GM21576 (cell line): ENCODE measurements around the gene DNAH9.
"Not testable (repeated sequence)": the region's sequence is repeated elsewhere in the genome, so short reads cannot be mapped to it uniquely, and the experiment has no call there.

Source experiments
- ATAC-seq: cut with Tn5 transposase; IDR thresholded peaks from one replicate; pipeline ENCODE4 v1.9.1; 2021; ENCODE audit warnings: mild to moderate bottlenecking, moderate library complexity; ENCODE audit not compliant: unreplicated experiment

DNAH9 gene

DNA sequence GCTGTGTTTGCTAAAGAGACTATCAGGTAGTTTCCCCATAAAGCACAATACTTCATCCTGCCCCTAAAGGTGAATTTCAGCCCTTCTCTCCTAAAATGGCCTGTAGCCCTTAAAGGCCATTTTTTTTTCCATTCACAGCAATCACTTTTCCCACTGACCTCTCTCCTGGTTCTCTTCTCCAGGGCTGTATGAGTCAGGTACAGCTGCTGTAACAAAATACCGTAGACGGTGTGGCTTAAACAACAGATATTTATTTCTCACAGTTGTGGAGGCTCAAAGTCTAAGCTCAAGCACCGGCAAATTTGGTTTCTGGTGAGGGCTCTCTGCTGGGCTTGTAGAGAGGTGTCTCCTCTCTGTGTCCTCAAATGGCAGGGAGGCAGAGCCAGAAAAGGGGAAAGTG, 354.3 kb downstream of the DNAH9 start:
- no peak for ATAC-seq

DNA sequence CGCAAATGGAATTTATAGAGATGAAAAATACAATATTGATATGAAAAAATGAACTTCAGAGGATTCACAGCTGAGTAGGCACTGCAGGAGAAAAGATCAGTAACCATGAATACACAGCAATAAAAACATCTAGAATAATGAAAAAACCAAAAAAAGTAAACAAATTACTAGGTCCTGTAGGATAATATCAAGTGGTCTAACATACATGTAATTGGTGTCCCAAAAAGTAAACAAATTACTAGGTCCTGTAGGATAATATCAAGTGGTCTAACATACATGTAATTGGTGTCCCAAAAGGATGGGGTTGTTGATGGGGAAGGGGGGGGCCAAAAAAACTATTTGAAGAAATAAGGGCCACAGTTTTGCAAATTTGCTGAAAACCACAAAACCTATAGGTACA, 355.7 kb downstream of the DNAH9 start:
- ATAC-seq = no peak

DNA sequence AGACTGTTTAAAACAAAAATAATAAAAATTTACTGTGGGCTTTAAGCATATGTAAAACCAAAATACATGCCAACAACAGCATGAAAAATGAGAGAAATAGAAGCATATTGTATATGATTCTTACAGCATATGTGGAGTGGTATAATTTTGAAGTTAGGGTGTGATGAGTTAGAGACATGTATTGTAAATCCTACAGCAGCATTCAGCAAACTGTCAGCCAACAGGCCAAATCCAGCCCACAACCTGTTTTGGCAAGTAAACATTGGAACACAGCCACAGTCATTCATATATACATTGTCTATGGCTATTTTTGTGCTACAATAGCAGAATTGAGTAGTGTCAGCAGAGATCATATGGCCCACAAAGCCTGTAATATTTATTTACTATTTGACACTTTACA, 356.7 kb downstream of the DNAH9 start:
- ATAC-seq = no peak

DNA sequence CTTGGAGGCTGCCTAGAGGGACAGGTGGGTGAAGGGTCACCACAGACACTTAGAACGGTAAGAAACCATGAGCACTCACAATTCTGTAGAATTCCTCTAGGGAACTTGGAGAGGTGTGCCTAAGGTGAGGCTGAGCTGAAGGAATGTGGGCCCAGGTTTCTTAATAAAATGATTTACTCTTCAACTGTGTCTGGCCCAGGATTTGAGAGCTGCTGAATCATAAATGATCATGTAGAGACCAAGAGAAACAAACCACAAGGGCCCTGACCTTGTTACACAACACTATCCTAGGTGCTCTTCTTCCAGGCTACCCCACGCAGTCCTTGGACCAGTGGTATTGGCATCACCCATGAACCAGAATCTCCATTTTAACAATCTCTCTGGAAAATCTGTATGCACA, 371.3 kb downstream of the DNAH9 start:
- ATAC-seq = no peak

DNA sequence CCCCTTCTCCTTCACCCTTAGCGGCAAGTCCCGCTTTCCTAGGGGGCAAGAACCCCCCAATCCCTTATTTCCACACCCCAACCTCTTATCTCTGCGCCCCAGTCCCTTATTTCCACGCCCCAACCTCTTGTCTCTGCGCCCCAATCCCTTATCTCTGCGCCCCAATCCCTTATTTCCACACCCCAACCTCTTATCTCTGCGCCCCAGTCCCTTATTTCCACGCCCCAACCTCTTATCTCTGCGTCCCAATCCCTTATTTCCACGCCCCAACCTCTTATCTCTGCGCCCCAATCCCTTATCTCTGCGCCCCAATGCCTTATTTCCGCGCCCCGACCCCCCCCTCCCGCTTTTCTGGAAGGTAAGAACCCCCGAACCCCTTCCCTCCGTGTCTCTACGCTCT, 374.5 kb downstream of the DNAH9 start:
- ATAC-seq = not testable (repeated sequence)

DNA sequence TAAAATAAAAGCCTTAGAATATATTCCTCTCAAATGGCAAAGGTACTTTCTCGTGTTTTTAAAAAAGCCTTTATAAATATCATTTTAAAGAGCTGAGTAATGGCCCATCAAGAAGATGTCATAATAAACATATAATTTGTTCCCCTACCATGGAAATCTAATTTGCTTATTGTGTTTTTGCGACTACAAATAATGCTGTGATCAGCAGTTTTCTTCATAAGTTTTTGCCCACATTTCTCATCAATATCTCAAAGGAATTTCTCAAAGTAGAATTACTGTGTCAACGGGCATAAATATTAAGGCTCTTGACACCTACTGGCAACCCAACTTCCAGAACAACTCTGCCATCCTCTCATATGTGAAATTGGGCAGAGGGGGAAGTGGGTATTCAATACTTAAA, 381.5 kb downstream of the DNAH9 start:
- no peak for ATAC-seq

DNA sequence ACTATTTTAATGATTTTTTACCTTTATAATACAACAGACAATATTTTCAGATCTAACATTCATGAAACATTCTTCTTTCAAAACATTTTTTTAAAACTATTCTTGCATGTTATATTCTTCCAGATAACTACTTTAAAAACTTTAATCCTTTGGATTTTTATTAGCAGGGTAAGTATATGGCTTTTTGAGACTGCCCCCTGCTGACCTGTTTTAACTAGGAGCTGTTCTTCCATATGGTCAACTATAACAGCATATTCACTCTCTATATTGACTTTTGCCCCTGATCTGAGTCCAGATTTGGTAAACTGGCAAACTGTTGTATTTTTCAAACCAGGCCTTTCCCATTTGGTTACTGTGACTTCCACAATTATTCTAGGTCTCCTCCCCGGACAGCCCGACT, 382.5 kb downstream of the DNAH9 start:
- no peak for ATAC-seq

DNA sequence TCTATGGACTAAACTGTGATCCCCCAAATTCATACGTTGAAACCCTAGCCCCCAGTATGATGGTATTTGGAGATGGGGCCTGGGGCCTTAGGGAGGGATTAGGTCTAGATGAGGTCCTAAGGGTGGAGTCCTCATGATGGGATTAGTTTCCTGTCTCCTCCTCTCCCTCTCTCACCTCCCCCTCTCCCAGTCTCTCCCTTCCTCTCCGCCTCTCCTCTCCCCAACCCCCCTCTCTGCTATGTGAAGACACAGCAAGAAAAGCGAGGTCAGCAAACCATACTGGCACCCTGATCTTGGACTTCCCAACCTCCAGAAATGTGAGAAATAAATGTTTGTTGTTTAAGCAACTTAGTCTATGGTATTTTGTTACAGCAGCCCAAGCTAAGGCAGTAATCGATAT, 383.6 kb downstream of the DNAH9 start:
- ATAC-seq = no peak

DNA sequence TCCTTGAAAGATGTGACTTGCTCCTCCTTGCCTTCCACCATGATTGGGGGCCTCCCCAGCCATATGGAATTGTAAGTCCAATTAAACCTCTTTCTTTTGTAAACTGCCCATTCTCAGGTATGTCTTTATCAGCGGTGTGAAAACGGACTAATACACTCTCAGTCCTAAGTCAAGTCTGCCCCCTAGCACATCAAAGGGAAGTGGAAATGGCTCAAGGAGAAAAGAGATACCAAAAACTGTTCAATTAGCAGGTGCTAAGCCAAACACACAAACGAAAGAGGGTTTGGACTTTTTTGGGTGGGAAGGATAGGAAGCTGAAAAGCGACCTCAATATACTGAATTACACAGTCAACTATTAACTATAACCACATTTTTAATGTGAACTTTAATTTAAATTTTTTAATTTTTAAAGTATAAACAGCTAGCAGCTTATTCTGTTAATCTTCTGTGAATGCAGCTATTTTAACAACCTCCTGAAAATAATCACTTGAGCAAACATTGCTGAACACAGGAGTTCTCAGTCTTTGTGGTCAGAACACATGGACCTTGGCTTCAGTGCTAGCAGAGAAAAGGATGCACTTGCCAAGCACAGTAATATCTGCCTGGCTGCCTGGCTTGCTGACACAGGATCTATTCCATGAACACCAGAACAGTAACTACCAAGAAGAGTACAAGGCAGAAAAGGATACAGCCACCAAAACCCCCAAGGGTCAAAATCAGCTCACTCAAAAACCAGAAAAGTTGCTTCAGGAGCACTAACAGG, 388.1 kb downstream of the DNAH9 start:
- no peak for ATAC-seq

DNA sequence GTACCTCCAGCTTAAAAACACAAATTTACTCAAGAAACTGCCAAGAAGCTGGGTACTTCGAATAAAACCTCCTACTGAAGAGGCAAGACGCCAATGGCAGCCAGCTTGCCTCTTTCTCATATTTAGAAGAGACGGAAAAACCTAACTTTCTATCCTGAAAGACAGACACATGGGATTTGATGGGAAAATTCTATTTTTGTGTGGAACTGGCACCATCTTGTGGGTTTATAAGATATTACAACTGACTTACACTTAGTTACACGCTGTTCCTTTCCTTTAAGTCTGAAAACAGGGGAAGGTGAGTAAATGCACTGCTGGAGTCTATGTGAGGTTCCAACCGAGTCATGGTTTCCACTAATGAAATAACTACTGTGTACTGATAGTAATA, 388.7 kb downstream of the DNAH9 start:
- no peak for ATAC-seq

DNA sequence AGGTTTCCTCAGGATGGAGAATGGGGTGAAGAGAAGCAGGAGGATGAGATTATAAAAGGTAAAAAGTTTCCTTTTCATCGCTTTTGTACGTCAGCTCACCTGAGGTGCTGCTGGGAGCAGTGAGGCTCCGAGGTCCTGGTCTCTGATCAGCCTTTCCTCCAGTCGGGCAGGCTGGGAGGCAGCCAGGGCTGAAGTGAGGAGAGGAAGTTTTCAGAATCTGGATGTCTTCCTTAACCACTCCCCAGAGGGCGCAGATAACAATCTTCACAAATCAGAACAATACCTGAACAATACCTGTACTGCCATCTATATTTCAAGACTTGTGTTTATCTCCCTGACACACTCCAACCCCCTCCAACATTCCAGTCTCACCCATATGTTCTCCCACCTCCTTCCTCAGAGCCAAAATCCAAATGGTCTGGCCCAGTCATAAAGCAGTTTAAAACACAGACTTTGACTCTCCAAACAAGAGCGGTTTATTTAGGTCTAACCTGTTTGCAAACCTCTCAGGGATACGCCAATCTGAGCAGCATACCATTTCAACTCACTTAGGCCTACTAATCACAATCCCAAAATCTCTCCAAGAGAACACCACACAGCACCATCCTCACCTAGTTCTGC, 392.2 kb downstream of the DNAH9 start:
- ATAC-seq = no peak

DNA sequence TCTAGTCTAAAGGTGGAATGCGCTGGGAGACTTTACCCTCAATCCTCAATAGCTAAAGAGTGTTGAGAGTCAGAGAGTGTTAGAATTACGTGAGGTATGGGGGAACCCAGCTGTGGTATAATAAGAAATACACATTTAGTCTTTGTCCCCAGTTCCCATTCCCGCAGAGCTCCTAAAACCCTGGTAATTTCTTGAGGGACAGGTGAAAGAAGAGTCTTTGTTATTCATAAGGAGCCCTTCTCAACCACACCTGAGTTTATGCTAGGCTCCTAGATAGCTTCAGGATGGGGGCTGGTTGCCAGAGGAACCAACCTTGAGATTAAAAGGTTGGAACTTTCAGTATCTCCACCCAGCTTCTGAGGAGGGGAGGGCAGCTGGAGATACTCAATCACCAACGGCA, 393.2 kb downstream of the DNAH9 start:
- ATAC-seq = no peak

DNA sequence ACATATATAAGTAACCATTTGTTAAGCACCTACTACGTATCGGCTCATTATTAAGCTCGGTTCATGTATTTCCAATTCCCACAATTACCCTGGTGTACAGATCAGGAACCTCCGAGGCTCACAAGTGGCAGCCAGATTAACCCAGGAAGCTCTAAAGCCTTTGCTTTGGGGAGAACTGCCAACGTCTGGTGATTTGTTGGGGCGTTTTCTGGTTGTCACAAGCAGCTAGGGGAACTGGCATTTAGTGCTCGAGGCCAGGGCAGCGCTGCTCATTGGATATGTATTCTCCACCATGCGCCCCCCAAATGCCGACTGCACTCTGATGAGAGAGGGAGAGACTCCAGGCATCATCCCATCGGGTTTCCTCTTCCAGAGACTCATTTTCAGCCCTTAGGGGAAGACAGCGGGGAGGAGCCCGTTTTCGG, 398.5 kb downstream of the DNAH9 start:
- peak; percentile 33 for ATAC-seq

DNA sequence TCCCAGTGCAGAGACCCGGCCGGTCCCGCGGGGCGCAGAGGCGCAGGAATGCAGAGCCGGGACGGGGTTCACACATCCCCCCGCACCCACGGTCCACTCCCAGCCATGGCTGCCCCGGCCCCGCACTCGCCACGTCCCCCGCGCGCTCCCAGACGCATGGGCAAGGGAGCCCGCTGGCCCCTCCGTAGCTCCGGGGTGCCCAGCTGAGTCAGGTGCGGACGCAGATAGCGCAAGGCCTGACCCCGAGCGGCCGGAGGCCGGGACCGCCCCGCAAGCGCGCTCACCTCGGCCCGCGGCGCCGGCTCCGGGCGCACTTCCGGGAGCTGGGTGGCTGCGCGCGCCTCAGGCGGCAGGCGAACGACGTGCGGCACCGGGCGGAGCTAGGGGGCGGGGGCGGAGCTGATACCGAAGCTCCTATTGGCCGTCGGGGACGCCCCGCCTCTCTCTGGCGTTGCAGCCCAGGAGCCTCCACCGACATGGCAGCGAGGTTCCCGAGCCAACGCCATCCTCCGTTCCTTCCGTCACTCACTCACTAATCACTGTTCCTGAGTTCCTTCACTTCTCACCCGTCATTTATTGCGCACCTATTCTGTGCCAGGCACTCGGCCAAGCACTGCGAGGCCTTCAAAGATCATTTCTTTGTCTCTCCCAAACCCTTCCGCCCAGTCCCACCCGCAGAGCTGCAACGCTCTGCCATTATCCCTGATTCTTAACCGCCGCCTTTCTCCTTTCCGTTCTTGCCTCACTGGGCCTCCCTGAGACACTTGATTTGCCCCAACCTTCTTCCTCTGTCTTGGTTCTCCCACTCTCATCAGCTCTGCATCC, 399.1 kb downstream of the DNAH9 start, which contains the start of gene ZNF18:
Gene ZNF18 (minus strand): TSS at position 329 of the 825 bp plus-strand sequence. CDS start 4,646 bp downstream, outside the sequence.
- ATAC-seq = peak; percentile 93

DNA sequence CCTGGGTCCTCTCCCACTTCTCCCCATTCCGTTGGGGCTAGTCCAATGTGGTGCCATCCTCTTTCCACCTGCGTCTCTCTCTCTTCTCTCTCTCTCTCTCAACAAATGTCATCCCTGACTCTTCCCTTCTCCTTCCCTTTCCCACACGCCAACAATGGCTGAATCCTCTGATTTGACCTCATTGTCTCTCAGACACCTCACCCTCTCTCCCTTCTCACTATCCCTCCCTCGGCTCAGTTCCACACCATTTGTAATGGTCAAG, 399.6 kb downstream of the DNAH9 start:
- no peak for ATAC-seq

DNA sequence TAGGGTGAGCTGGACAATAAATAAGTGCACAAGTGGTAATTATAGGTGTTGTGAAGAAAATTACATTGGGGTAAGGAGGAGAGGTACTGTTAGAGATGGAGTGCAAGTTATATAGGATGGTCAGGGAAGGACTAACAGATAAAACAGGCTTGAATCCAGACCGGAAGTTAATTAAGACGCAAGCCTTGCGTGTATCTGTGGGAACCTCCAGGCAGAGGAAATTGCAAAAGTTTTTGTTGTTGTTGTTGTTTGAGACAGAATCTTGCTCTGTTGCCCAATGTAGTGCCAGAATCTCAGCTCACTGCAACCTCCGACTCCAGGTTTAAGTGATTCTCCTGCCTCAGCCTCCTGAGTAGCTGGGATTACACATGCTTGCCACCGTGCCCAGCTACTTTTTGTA, 401.4 kb downstream of the DNAH9 start:
- no peak for ATAC-seq

DNA sequence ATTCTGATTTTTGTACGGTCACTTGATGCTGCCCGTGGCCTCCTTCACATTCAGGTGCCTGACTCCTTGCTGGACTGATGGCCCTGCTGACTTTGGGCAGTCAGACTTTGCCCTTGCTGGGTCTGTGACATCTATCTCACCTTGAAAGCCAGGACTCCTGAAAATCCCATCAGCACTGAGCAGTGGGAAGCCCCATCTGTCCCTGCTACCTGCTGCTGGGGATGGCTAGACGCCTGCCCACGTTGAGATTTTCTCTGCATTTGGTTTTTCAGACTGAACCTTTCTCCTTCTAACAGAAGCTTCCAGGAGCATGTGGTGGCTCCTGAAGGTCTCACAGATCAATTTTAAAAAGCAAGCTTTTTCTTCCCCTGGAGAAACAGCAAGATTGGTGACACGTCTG, 409.2 kb downstream of the DNAH9 start:
- no peak for ATAC-seq
